ENCODE data around the gene PIMREG. TPM values are rescaled to one million over a fixed set of nuclear protein-coding genes. Genes with fewer than 3 reads are reported as not detected.
A peak's percentile ranks its signal among the peaks of the same experiment; 100 is the strongest.

PIMREG gene
- total RNA-seq, 1 donor from 2014 or later = 0.27 TPM

DNA sequence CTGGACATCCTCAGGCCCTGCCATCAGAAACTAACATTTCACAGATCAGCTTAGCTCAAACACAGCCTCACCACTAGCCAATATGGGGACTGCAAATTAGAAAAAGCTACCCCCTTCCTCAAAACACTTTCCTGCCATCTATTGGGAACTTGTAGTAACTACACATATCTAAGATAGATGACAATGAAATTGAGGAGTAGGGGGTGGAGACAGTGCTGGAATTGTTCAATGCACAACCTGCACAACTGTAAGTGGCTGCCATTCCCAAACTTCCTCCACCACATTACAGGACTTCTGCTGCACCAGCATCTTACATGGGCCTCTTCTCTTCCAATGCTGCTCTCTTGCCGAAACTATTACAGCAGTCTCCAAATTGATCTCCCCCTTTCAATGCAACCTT lies 31.2 kb upstream of the PIMREG start:
- H3K36me3 Mint-ChIP-seq (ENCODE audit: low read depth) = no peaks in the 10 kb centered on the region
- H3K4me1 Mint-ChIP-seq = no peaks in the 10 kb centered on the region
- intact Hi-C loops (cut with micrococcal nuclease) = no loop called here
- H3K4me3 Mint-ChIP-seq = no peak overlapping the region
- TF ChIP-seq, protein P1, sequence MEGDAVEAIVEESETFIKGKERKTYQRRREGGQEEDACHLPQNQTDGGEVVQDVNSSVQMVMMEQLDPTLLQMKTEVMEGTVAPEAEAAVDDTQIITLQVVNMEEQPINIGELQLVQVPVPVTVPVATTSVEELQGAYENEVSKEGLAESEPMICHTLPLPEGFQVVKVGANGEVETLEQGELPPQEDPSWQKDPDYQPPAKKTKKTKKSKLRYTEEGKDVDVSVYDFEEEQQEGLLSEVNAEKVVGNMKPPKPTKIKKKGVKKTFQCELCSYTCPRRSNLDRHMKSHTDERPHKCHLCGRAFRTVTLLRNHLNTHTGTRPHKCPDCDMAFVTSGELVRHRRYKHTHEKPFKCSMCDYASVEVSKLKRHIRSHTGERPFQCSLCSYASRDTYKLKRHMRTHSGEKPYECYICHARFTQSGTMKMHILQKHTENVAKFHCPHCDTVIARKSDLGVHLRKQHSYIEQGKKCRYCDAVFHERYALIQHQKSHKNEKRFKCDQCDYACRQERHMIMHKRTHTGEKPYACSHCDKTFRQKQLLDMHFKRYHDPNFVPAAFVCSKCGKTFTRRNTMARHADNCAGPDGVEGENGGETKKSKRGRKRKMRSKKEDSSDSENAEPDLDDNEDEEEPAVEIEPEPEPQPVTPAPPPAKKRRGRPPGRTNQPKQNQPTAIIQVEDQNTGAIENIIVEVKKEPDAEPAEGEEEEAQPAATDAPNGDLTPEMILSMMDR (IDR thresholded peaks at IDR 0.05) = no peak
- POLR2A ChIA-PET = no interaction called here
- no peak for DNase-seq
- no peak overlapping the region for H3K27ac Mint-ChIP-seq
- CTCF ChIA-PET = interaction anchor here (0.6 to 1.1 kb wide), 3 partner anchors 13 to 826 kb away, joined by 3 to 5 read pairs (median 3); no protein-coding TSS in a partner anchor
- no peaks in the 10 kb centered on the region for H3K9me3 Mint-ChIP-seq
- peaks cover 11% of the 10 kb centered on the region for H3K27me3 Mint-ChIP-seq
- no peak for ATAC-seq (ENCODE audit: low read depth)

DNA sequence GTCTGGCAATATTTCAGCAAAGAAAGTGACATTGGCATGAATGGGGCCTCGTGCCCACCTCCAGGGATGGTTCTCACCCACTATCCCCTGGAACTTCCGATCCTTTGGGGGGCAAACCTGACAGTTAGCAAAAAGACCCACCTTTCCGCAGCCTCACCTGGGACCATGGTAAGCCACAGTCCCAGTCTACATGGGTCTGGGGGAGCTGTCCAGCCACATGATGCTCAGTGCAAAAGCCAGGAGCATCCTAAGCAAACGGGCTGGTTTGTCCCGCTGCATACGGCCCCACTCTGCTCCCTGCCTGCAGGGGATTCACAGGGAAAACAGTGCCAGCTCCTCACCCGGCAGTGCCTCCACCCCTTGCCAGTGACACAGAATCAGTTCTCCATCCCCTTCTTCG lies 28.6 kb upstream of the PIMREG start:
- ATAC-seq (ENCODE audit: low read depth) (no peak), DNase-seq (no peak)
- Mint-ChIP-seq H3K4me1 (no peaks in the 10 kb centered on the region), H3K27me3 (peaks cover 7% of the 10 kb centered on the region), H3K4me3 (no peak overlapping the region), H3K9me3 (no peaks in the 10 kb centered on the region), H3K36me3 (ENCODE audit: low read depth) (no peaks in the 10 kb centered on the region), H3K27ac (no peak overlapping the region)
- TF ChIP-seq, protein P1 (IDR thresholded peaks at IDR 0.05) = no peak
- POLR2A ChIA-PET = no interaction called here
- CTCF ChIA-PET = no interaction called here
- intact Hi-C loops (cut with micrococcal nuclease) = no loop called here

DNA sequence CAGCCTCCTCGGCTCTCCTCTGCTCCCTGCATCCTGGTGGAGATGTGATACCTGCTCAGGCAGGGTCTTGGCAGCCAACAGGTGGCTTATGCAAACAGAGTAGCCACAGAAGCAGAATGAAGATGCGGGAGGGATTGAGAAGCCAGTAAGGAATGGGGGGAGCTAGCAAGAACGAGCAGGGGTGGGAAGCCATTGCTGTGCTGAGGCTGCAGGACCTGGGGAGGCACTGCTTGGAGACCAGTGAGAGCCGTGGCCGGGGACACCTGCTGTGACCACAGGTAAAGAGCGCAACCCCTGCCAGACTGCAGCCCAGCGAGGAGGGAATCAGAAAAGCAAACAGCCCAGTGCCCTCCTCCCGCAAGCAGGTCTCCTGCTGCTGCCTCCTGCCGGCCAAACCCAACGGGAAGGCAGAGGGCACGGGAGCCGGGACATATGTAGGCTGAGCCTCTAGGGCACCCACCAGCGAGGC lies 24.0 kb upstream of the PIMREG start:
- no peak for DNase-seq
- Mint-ChIP-seq H3K4me3 (no peak overlapping the region), H3K4me1 (peaks cover 2% of the 10 kb centered on the region), H3K27me3 (peaks cover 8% of the 10 kb centered on the region), H3K27ac (no peak overlapping the region), H3K36me3 (ENCODE audit: low read depth) (no peaks in the 10 kb centered on the region), H3K9me3 (no peaks in the 10 kb centered on the region)
- TF ChIP-seq, protein P1 (IDR thresholded peaks at IDR 0.05) = no peak
- ChIA-PET POLR2A (no interaction called here), CTCF (interaction anchor here (4.0 kb wide), 1 partner anchor 827 kb away, joined by 20 read pairs; no protein-coding TSS in a partner anchor)
- ATAC-seq (ENCODE audit: low read depth) = no peak
- intact Hi-C loops (cut with micrococcal nuclease) = loop anchor here (5.0 kb wide), 1 partner anchor 713 kb away; no protein-coding TSS in a partner anchor

DNA sequence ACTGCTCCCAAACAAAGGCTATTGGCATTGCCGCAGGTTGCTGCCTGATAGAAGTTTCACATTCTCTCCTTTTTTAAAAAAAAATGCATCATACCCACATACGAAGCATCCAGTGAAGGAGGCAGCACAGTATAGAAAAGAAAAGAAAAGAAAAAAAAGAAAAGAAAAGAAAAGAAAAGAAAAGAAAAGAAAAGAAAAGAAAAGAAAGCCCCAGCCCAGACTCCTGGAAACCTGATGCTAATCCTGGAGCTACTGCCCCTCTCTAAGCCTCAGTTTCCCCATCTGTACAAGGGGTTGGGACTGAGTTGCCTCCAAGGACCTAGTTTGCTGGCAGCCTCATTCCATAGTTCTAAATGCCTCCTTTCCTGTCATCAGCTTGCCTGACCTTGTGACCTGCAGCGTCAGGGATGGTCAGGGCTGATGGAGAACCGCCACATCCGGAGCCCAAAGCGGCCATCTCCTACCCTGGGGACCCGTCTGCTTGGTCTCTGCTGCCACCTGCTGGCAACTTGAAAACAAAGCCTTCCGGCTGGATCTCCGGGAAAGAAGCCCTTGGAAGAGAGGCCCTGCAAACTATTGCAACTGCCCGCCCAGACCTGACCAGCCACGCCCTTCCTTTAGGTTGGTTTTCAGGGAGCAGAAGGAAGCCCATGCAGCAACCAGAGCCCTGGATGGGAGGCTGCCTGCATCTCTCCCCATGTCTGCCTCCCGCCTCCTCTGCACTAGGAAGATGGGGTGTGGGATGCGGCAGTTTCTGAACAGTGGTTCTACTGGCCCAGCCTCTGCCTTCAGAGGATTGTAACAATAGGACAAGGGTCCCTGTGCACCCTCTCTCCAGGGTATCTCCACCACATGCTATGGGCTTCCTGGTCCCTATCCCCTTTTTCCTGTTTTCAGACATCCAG lies 22.3 kb upstream of the PIMREG start:
- no peak overlapping the region for H3K4me3 Mint-ChIP-seq
- ATAC-seq (ENCODE audit: low read depth) (peak; percentile 49), DNase-seq (peak; percentile 55)
- no peaks in the 10 kb centered on the region for H3K9me3 Mint-ChIP-seq
- intact Hi-C loops (cut with micrococcal nuclease) = loop anchor here (1.0 to 5.0 kb wide), 3 partner anchors 715 to 835 kb away; no protein-coding TSS in a partner anchor
- POLR2A ChIA-PET = no interaction called here
- H3K27me3 Mint-ChIP-seq = peaks cover 8% of the 10 kb centered on the region
- TF ChIP-seq, protein P1 (IDR thresholded peaks at IDR 0.05) = no peak
- no peaks in the 10 kb centered on the region for H3K36me3 Mint-ChIP-seq (ENCODE audit: low read depth)
- peaks cover 2% of the 10 kb centered on the region for H3K4me1 Mint-ChIP-seq
- H3K27ac Mint-ChIP-seq = no peak overlapping the region
- CTCF ChIA-PET = interaction anchor here (1.3 to 4.0 kb wide), 3 partner anchors 826 to 834 kb away, joined by 3 to 22 read pairs (median 20); no protein-coding TSS in a partner anchor

DNA sequence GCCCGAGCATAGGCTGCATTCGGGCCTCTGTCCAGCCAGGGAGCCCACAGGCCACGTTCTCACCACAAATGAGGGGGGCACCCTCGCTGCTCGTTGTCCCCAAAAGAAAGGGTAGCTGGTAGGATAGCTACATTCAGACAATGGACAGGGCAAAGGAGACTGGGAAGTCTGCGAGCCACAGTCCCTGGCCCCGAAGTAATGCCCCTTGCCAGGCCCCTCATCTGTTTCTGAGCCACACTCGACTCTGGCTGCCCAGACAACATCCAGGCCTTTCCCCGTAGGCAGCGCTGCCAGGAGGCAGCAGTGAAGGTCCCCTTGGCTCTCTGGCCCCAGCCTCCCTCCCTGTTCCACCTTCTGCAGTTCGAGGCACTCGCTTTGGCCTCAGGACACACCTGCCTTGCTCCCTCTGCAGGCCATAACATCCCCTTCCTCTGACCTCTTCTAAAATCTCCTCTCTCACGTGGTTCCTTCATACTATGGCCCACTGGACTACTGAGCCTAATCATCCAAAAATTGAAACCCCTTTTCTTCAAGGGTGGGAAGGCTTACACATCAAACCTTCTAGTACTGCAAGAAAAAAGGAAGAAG lies 21.5 kb upstream of the PIMREG start:
- peaks cover 6% of the 10 kb centered on the region for H3K27me3 Mint-ChIP-seq
- DNase-seq (no peak), ATAC-seq (ENCODE audit: low read depth) (no peak)
- POLR2A ChIA-PET = no interaction called here
- no peak overlapping the region for H3K27ac Mint-ChIP-seq
- H3K9me3 Mint-ChIP-seq = no peaks in the 10 kb centered on the region
- no peaks in the 10 kb centered on the region for H3K36me3 Mint-ChIP-seq (ENCODE audit: low read depth)
- TF ChIP-seq, protein P1 (IDR thresholded peaks at IDR 0.05) = no peak
- no peak overlapping the region for H3K4me3 Mint-ChIP-seq
- peaks cover 8% of the 10 kb centered on the region for H3K4me1 Mint-ChIP-seq
- CTCF ChIA-PET = interaction anchor here (2.8 to 4.0 kb wide), 2 partner anchors 830 to 835 kb away, joined by 20 to 22 read pairs; no protein-coding TSS in a partner anchor
- intact Hi-C loops (cut with micrococcal nuclease) = loop anchor here (1.0 to 5.0 kb wide), 3 partner anchors 715 to 835 kb away; no protein-coding TSS in a partner anchor

Measured in activated B cell treated with CpG ODN at 0.5 μM for 24 hours (primary cell).